ENCODE results near the gene ZFP57. TPM values are rescaled to one million over a fixed set of nuclear protein-coding genes. Genes with fewer than 3 reads are reported as not detected.

ZFP57 gene
- total and polyA plus RNA-seq, 2 experiments from 2014 or later, result 3.5 to 4.9 TPM

GRCh38 chr6:29633534-29633905, 47.4 kb downstream of the ZFP57 start:
- no peak for TF ChIP-seq CTCF (IDR thresholded peaks at IDR 0.05; ENCODE audit: low read depth, low read length)
- H3K4me3 ChIP-seq, result peak overlapping the region; percentile 65
- no peaks in the 10 kb centered on the region for H3K9me3 ChIP-seq (ENCODE audit: low read depth)
- H3K36me3 ChIP-seq, result no peaks in the 10 kb centered on the region
- no peaks in the 10 kb centered on the region for H3K27me3 ChIP-seq
- no peak for DNase-seq (ENCODE audit: low read depth in 1 of 2, low spot score in 1 of 2)
- H3K27ac ChIP-seq, result peak overlapping the region; percentile 84
- no peaks in the 10 kb centered on the region for H3K4me1 ChIP-seq (ENCODE audit: low read depth)

- peak within 1 kb of the TSS; percentile 65 for H3K4me3 ChIP-seq
- H3K9me3 ChIP-seq (ENCODE audit: low read depth), result no peaks in the 10 kb centered on the region
- peak within 1 kb of the TSS; percentile 84 for H3K27ac ChIP-seq
- TF ChIP-seq CTCF (IDR thresholded peaks at IDR 0.05; ENCODE audit: low read depth, low read length), result no peak
- peak; percentile 94 to 95 for DNase-seq (ENCODE audit: low read depth in 1 of 2, low spot score in 1 of 2)
- no peaks in the 10 kb centered on the region for H3K27me3 ChIP-seq
- no peaks in the 10 kb centered on the region for H3K4me1 ChIP-seq (ENCODE audit: low read depth)
- H3K36me3 ChIP-seq, result no peaks in the 10 kb centered on the region
These were observed 48.0 kb downstream of the ZFP57 start, which contains the start of gene GABBR1 for GRCh38 chr6:29632789-29633533. TSS of gene GABBR1 (minus strand) at chr6:29633183. CDS start at chr6:29632385, 798 bp downstream.

- peak overlapping the region; percentile 84 for H3K27ac ChIP-seq
- peak overlapping the region; percentile 65 for H3K4me3 ChIP-seq
- TF ChIP-seq CTCF (IDR thresholded peaks at IDR 0.05; ENCODE audit: low read depth, low read length), result no peak
- no peaks in the 10 kb centered on the region for H3K27me3 ChIP-seq
- no peaks in the 10 kb centered on the region for H3K9me3 ChIP-seq (ENCODE audit: low read depth)
- H3K36me3 ChIP-seq, result no peaks in the 10 kb centered on the region
- peak; percentile 77 to 82 for DNase-seq (ENCODE audit: low read depth in 1 of 2, low spot score in 1 of 2)
- H3K4me1 ChIP-seq (ENCODE audit: low read depth), result no peaks in the 10 kb centered on the region
These were observed 48.9 kb downstream of the ZFP57 start for GRCh38 chr6:29631860-29632731.

GRCh38 chr6:29631209-29631810, 49.6 kb downstream of the ZFP57 start:
- Histone ChIP-seq H3K27ac (no peak overlapping the region), H3K4me3 (no peak overlapping the region), H3K36me3 (no peaks in the 10 kb centered on the region), H3K4me1 (ENCODE audit: low read depth) (no peaks in the 10 kb centered on the region), H3K27me3 (no peaks in the 10 kb centered on the region), H3K9me3 (ENCODE audit: low read depth) (no peaks in the 10 kb centered on the region)
- DNase-seq (ENCODE audit: low read depth in 1 of 2, low spot score in 1 of 2), result peak in 1 of 2 donors; percentile 18
- no peak for TF ChIP-seq CTCF (IDR thresholded peaks at IDR 0.05; ENCODE audit: low read depth, low read length)

- Histone ChIP-seq H3K9me3 (ENCODE audit: low read depth) (no peaks in the 10 kb centered on the region), H3K4me3 (no peak overlapping the region), H3K4me1 (ENCODE audit: low read depth) (no peaks in the 10 kb centered on the region), H3K27me3 (no peaks in the 10 kb centered on the region), H3K36me3 (no peaks in the 10 kb centered on the region), H3K27ac (no peak overlapping the region)
- no peak for DNase-seq (ENCODE audit: low read depth in 1 of 2, low spot score in 1 of 2)
- TF ChIP-seq CTCF (IDR thresholded peaks at IDR 0.05; ENCODE audit: low read depth, low read length), result no peak
These were observed 50.6 kb downstream of the ZFP57 start for GRCh38 chr6:29630315-29630714.
